Measurements from ENCODE around the gene PRAC2.
"Not testable (repeated sequence)": the region's sequence is repeated elsewhere in the genome, so short reads cannot be mapped to it uniquely, and the experiment has no call there.

Gene PRAC2

DNA sequence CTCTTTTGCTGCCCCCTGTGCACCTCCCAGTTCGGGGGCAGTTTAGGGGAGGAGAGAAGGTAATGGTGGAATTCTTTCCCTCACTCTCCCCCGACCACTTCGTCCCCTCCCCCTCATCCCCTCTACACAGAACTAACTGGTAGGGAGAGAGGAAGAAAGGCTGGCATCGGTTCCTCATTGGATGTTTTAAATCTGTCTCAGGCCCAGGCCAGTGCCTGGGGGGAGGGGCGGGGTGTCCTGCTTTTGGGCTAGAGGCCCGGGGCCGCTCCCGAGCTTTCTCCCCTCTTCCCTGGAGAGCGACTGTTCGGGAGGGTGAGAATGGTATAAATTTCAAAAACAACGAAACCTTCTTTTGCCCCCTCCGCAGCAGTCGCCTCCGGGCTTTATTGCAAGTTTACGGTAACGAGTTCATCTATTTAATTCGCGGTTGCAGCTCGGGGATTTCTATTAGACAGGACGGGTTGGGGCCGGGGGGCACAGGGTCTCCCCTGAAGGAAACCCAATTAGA, at the start of gene PRAC2:
TSS of gene PRAC2 (plus strand) at position 271 of the 508 bp plus-strand sequence. CDS start 1,226 bp downstream, outside the sequence.
- peak; percentile 41 for DNase-seq (ENCODE audit: low spot score)

DNA sequence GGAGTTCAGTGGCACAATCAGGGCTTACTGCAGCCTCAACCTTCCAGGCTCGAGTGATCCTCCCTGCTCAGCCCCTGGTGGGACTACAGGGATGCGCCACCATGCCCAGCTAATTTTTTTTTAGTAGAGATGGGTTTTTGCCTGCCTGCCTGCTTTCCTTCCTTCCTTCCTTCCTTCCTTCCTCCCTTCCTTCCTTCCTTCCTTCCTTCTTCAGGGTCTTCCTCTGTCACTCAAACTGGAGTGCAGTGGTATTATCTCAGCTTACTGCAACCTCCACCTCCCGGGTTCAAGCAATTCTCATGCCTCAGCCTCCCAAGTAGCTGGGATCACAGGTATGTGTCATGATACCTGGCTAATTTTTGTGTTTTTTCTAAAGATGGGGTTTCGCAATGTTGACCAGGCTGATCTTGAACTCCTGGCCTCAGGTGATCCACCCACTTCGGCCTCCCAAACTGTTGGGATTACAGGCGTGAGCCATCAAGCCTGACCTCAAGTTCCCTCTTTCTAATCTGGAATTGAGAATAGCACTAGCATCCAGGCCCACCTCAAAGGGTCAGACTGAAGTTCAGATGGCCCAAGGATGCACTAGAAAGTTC, 45.9 kb upstream of the PRAC2 start:
- no peak for DNase-seq (ENCODE audit: low spot score)

DNA sequence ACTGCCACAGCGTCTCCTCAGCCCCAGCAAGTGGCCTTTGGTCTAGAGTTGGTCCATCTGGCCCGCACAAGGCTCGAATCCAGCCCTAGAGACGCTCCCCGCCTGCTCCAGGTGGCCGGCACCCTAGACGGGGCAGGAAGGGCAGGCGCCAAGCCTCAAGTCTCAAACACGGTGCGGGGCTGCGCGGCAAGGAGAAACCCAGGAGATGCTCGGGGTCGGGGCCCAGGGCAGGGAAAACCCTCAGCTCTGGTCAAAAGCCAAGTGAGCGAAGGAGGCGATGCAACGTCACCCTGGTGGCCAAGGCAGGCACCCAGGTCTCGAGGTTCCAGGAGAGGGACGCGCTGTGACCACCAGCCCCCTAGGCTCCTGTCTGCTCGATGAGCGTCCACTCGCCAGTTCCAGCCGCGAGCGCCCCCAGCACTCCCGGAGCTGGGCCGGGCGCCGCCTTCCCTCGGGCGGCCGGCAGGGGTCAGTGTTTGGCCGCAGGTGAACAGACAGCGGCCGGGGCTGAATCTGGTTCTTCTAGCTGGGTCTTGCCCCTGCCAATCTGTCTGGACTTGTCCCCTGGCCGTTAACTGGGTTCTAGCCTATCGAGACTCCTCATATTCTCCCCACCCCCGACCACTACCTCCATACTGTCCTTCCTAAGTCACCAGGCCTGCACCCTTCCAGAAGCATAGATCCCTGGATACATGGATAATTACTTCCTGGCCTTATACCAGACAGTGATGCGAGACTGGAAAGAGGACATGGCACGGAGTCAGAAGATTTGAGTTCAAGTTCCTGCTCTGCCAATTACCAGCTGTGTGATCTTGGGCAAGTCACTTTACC, 44.6 kb upstream of the PRAC2 start:
- peak; percentile 59 for DNase-seq (ENCODE audit: low spot score)

DNA sequence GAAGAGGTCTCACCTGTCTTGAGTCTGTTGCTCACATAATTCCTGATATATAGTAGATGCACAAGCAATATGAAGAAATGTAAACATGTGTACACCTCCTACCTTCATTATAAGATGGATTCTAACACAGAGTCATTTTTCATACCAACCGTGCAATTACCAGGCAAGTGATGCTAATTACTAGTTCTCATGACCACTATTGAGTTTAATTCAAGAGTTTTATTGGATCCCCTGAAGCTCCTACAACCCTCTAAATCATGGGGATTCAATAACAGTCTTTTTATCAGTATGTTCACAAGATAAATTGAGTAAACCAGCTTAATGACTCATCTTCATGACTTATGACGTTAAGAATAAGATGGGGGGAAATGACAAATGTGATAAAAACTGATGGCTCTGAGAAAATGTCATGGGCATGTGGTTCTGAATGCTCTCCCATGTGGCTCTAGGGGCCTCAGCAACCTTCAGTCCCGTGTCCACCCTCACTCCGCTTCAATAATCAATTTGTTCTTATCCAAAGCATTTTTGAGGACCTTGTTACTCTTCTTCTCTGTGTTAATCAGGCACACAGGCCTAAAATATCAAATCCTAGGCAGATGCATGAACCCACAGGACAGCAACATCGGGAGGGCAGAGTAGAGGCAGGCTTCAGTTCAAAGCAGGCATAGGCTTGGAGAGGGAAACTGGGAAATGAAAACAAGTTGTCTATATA, 43.4 kb upstream of the PRAC2 start:
- DNase-seq (ENCODE audit: low spot score), result no peak

DNA sequence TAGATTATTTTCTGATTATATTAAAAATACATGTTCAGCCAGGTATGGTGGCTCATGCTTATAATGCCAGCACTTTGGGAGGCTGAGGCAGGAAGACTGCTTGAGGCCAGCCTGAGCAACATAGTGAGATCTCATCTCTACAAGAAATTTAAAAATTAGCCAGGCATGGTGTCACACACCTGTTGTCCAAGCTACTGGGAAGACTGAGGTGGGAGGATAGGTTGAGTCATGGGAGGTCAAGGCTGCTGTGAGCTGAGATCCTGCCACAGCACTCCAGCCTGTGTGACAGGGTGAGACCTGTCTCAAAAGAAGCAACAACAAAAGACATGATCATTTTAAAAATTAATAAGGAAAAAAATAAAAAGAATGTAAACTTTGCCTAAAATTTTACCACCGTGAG, 41.4 kb upstream of the PRAC2 start:
- DNase-seq (ENCODE audit: low spot score), result no peak

DNA sequence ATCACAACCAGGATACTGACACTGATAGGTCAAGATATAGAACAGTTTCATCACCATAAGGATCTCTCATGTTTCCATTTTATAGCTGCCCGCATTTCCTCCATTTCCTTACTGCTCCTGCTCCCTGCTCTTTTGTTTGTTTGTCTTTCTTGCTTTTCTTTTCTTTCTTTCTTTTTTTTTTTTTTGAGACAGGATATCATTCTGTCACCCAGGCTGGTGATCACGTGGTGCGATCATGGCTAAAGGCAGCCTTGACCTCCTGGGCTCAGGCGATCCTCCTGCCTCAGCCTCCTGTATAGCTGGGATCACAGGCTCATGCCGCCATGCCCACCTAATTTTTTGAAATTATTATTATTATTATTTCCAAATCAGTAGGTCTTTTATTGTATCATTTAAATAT, 32.3 kb upstream of the PRAC2 start:
- DNase-seq (ENCODE audit: low spot score), result no peak

DNA sequence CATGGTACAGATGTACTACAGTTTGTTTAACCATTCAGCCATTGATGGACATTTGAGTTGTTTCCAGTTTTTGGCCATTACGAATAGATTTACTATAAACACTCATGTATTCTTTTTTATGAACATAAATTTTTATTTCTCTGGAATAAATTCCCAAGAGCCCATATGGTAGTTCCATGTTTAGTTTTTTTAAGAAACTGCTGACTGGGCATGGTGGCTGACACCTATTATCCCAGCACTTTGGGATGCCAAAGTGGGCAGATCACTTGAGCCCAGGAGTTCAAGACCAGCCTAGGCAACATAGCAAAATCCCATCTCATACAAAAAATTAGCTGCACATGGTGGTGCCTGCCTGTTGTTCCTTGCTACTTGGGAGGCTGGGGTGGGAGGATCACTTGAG, 30.9 kb upstream of the PRAC2 start:
- no peak for DNase-seq (ENCODE audit: low spot score)

DNA sequence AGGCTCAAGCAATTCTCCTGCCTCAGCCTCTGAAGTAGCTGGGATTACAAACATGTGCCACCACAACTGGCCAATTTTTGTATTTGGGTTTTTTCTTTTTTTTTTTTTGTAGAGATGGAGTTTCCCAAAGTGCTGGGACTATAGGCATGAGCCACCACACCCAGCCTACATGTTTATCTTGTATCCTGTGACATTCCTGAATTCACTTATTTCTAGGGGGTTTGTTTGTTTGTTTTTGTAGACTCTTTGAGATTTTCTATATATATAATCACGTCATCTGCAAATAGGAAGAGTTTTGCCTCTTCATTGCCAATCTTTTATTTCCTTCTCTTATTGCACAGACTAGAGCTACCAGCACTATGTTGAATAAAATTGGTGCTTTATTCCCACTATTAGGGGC, 29.8 kb upstream of the PRAC2 start:
- DNase-seq (ENCODE audit: low spot score), result no peak

DNA sequence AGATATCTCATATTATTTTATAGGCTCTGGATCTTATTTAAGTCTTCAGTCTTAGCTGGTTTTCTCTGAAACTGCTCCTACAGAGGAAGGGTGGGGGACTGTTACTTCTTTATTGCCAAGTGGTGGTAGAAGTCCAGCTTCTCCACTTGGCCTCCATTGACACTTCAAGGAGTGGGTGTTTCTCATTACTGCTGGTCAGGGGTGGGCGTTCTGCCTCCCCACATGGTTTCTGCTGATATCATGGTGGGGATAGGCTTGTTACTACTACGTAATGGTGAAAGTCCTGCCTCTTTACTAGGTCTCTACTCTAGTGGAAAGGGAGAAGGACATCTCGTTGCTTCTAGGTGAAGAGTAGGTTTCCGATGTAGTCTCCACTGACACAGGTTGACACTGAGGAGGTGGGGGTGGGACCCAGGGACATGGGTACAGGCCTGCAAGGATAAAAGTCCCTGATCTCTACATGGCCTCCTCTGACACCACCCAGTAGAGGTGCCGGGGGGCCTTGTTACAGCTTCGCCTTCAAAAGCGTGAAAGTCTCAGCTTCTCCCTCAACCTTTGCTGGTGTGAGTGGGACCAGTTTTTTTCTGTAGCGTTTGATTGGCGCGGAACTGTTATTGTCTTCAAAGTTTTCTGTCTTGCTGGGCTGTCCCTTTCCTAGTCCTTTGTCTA, 21.0 kb upstream of the PRAC2 start:
- DNase-seq (ENCODE audit: low spot score), result no peak

DNA sequence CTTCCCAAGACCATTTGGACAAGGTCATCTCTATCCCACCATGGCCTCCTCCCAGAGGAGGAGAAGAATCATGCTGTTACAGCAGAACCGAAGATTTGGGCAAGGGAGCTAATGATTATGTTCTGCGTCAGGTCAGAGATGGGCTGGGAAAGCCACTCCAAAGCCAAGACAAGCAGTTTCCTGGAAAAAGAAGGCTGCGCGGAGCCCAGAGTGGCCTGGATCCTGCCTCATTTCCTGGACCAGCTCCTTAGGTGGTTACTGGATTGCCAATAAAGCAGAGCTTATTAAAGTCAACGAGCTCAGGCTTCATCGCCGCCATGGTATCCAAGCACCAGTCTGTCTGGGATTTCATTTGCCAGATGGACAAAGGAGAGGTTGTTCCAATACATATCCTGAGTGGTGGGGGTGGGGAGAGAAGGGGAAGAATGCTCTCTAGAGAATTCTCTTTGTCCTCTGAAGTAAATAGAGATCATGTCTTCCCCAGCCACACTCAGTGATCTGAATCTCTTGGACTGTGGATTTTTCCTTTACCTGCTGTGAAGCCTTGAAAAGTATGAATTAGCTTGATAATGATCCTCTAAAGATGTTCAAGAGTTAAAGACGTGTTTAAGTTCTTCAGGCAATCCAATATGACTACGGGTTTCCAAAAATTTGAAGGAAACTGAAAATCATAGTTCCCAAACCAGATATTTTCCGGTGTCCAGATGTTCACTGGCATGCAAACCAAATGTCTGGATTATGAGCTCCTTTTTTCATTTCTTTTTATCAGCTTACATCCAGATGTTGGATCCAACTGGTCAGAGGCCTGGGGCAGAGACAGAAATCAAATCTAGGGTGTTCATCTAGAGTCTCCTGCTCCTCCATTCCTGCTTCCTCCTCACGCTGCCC, 18.4 kb upstream of the PRAC2 start:
- no peak for DNase-seq (ENCODE audit: low spot score)

DNA sequence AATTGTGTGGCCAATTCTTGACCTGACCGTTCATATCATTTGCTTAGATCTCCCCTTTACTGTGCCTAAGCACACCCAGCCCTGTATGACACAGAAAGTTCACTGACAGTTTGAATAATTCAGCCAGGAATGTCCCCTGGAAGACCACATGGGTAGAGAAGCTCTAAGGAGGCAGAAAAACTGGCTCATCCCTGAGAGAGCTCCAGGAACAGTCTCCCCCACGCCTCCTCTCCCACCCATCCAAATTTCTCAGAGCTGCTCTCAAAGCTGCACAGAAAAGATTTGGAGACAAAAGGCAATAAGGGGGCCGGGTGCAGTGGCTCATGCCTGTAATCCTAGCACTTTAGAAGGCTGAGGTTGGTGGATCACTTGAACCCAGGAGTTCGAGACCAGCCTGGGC, 11.9 kb upstream of the PRAC2 start:
- DNase-seq (ENCODE audit: low spot score), result no peak

DNA sequence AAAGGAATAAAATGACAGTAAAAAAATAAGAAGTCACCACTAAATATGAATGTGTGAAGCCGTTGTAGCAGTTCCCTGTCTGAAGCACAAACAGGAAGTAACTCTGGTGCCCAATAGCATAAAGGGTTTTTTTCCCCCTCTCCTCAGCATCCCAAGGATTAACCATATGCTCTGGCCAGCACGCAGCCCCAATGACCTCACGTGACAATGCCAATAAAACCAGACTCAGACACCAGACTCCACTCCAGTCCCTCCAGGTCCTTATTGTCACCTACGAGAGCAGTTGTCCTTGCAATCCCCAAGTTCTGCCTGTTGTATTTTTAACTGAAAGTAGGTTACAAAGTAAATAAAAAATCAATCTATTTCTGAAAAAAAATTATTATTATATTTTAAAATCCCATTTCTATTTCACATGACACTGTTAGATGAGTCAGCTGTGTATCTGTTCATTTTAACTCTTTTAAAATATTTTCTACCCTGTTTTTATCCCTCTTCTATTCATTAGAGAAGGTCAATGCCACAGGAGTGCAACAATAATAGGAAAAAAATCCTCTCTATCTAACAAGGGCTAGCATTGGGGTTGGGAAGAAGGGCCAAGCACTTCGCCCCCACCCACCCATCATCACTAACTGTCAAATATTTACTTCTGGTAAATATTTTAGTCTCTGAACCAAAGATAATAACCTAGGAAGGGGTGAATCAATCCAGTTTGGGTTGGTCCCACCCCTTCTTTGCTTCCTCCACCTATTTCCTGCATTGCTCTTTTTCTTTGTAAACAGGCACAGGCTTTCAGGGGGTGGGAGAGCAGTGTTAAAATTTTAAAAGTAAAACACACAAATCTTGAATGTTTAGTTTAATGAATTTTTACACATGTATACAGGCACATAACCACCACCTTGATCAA, 7.2 kb upstream of the PRAC2 start:
- DNase-seq (ENCODE audit: low spot score), result no peak

DNA sequence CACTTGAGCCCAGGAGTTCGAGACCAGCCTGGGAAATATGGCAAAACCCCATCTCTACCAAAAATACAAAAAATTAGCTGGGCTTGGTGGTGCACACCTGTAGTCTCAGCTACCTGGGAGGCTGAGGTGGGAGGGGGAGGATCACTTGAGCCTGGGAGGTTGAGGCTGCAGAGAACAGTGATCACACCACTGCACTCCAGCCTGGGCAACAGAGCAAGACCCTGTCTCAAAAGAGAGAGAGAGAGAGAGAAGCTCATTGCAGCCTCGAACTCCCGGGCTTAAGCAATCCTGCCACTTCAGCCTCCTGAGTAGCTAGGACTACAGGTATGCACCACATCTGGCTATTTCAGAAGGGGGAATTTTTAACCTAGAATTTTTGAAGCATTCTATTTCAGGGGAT, 6.4 kb upstream of the PRAC2 start:
- DNase-seq (ENCODE audit: low spot score), result not testable (repeated sequence)

DNA sequence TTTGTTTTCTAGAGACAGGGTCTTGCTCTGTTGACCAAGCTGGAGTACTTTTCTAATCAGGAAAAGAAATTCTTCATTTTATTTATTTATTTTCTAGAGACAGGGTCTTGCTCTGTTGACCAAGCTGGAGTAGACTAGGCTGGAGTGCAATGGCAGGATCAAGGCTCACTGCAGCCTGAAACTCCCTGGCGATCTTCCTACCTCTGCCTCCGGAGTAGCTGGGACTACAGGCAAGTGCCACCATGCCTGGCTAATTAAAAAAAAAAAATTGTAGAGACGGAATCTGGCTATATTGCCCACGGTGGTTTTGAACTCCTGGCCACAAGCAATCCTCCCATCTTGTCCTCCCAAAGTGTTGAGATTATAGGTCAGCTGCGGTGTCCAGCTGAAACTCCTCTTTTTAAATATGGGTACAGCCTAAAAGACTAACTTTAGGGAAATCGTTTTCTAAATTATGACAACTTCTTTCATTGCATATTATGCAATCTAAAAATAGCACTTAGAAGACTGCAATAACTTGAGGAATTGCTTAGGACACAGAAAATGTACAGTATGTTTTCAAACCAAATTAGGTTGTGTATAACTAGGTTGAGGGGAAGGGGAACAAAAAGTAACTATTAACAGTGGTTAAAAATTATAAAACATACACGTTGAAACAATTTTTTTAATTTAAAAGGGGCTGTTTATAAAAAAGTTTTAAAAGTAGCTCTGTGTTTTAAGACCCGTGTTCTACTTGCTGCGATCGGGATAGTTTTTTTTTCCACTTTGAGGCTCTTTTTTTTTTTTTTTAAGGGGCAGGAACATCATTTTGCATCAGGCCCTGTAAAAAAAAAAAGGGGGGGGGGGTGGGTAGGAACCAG, 5.4 kb upstream of the PRAC2 start:
- DNase-seq (ENCODE audit: low spot score), result no peak

DNA sequence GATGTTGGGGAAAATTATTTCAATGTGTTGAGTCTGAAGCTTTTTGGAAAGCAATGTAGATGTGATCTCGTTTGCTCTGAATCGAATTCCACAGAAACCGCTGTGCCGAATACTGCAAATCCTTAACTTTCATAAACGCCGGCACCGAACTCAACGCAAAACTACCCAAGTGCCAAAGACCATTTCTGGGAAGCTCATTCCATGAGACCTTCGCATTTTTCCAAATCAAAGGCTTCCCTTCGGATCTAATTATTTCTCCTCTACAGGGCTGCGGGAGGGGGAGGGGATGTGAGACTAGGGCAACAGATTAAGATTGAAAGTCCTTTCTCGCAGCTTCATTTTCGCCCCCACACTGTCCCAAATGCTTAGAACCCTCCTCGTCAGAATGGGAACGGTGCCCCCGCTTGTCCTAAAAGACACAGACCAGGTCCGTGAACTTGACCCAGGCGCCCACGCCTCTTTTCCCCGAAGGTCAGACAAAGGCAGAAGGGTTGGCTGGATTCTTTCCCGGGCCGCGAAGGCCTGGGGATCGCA, 4.7 kb upstream of the PRAC2 start:
- DNase-seq (ENCODE audit: low spot score), result no peak

DNA sequence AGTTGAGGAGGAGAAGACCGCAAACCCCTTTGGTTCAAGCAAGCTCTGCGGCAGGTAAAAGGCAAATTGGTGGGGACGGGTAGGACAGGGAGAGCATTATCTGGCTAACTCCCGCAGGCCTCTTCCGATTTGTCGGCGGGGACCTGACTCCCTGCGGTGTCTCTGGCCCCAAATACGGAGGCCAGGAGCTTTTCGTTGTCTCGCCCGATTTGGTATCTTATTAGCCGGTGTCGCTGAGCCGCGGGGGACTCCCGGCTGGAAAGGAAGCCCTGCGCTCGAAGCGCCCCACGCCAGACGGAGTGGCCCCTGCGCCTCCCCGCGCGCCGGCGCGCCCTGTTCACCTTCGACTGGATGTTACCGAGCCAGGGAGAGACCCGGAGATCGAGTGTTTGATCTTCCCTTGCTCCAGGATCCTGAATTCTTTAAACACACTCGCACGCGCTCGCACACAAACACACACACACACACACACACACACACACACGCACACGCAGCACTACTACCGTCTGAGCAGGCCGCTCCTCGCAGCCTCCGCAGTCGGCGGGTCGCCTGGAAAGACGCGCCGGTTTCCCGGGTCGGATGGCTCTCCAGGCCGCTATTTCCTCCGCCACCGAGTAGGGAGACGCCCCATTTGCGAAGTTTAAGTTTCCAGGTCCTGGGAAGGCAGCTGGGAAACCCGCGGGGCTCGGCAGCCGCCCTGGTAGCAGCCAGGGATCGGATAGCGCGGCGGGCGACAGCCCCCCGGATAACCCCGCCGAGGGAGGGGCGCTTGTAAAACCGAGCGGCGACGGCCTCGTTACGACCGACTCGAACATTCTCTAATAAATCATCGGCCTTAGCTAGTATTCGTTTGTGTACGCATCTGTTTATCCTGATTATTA, 4.0 kb upstream of the PRAC2 start:
- DNase-seq (ENCODE audit: low spot score), result no peak

DNA sequence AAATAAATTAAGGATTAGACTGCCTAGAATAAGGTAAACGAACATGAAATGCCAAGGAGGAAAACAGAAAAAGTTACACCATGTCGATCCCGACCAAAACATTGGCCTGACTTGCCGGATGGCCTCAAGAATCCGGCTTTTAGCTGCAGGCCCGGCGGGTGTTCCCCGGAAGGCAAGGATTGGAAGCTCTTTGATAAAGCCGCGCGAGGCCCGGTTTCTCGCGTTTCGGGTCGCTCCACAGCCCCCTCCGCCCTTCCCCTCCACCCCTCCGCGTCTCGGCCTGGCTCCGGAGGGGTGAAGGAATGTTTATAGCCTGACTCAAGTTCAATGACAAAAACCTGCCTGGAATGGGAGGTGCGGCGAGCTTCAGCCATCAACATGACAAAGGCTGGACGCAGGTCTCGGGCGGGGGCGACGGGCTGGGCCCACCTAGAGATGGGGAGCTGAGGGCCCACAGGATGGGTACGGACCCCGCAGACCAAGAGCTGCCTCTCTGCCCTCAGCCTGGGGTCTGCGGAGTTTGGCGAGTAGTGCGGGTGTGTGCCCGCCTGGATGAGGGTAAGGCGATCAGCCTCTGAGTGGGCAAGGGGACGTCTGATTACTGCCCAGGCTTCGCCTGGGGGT, 3.2 kb upstream of the PRAC2 start:
- DNase-seq (ENCODE audit: low spot score), result no peak
